HG02610 (cell line): ENCODE data around the gene MUTYH.

Experiments
- ATAC-seq: cut with Tn5 transposase; IDR thresholded peaks from one replicate; pipeline ENCODE4 v1.9.1; 2021; ENCODE audit warnings: mild to moderate bottlenecking, moderate library complexity; ENCODE audit not compliant: unreplicated experiment

Gene MUTYH

DNA sequence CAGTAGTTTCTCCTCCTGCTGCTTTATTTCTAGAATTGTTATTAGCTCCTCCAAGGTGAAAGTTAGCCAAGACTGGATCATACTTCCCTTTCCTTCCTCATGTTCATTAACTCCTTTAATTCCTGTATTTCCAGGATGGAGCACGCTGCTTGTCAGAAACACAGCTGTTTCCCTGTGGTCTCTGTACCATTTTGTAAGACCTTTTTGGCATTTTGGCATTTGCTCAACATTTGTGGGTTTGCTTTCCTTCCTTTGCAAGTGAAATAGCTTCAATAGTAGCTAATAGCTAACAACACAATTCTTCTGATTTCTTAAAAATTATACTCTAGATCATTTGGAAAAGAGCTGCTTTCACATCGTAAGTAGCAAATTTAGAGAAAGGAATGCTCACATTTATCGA is 57.9 kb downstream of the MUTYH start:
- ATAC-seq, result no peak
